Choroid plexus epithelial cell (primary cell): Measurements from ENCODE around the gene LPAR3.
A peak's percentile ranks its signal among the peaks of the same experiment; 100 is the strongest.

Experiments used
- DNase-seq: peaks from one replicate; pipeline ENCODE4 v3.0.0-alpha.2; 2010; ENCODE audit warnings: low read depth
- H3K4me3 ChIP-seq: 2 replicates; pipeline ENCODE4 v1.5.1; 2011; ENCODE audit warnings: low read depth, mild to moderate bottlenecking, control low read depth, low read length, moderate library complexity
- CTCF ChIP-seq: conservative IDR thresholded peaks from 2 replicates; pipeline ENCODE4 v1.5.1; 2011; ENCODE audit warnings: low read depth, mild to moderate bottlenecking, control low read depth, inconsistent platforms, low read length, moderate library complexity

LPAR3 gene

GRCh38 chr1:84870591-84870990 is 22.4 kb downstream of the LPAR3 start:
- no peak overlapping the region for H3K4me3 ChIP-seq
- DNase-seq = no peak
- TF ChIP-seq CTCF = no peak

GRCh38 chr1:84869720-84870119 is 23.3 kb downstream of the LPAR3 start:
- no peak overlapping the region for H3K4me3 ChIP-seq
- no peak for TF ChIP-seq CTCF
- DNase-seq = peak; percentile 72

GRCh38 chr1:84862810-84863251 is 30.2 kb downstream of the LPAR3 start:
- no peak for TF ChIP-seq CTCF
- no peak for DNase-seq
- no peak overlapping the region for H3K4me3 ChIP-seq

- TF ChIP-seq CTCF = no peak
- DNase-seq = no peak
- H3K4me3 ChIP-seq = no peak overlapping the region
Measured at GRCh38 chr1:84861988-84862644, 30.9 kb downstream of the LPAR3 start.

GRCh38 chr1:84861516-84861915 is 31.5 kb downstream of the LPAR3 start:
- TF ChIP-seq CTCF = no peak
- H3K4me3 ChIP-seq = no peak overlapping the region
- DNase-seq = no peak

GRCh38 chr1:84859866-84860265 is 33.1 kb downstream of the LPAR3 start:
- no peak for TF ChIP-seq CTCF
- no peak for DNase-seq
- H3K4me3 ChIP-seq = no peak overlapping the region

GRCh38 chr1:84857906-84858305 is 35.1 kb downstream of the LPAR3 start:
- no peak for DNase-seq
- H3K4me3 ChIP-seq = no peak overlapping the region
- no peak for TF ChIP-seq CTCF
